HG03095 (cell line): ENCODE data around the gene MS4A10.

Experiments used
- ATAC-seq: cut with Tn5 transposase; IDR thresholded peaks from one replicate; pipeline ENCODE4 v1.9.1; 2021; ENCODE audit warnings: moderate library complexity; ENCODE audit not compliant: unreplicated experiment

Gene MS4A10

GRCh38 chr11:60765355-60765754 is 19.8 kb upstream of the MS4A10 start:
- ATAC-seq, result no peak

GRCh38 chr11:60766547-60766946 is 18.6 kb upstream of the MS4A10 start:
- ATAC-seq, result no peak

DNA sequence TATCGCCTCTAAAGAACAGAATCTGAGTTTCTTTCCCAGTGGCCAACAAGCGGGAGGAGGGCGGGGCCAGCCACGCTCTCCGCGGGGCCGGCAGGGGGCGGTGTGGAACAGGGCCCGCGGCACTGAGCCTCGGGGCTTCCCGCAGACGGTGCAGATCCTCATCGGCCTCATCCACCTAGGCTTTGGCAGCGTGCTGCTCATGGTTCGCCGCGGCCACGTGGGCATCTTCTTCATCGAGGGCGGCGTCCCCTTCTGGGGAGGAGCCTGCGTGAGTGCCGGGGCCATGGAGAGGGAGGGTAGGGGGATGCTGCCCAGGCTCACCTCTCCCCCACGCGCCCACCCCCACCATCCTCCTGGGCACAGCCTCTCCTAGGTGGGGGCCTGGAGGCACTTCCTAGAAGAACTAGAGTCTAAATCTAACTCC is 17.7 kb upstream of the MS4A10 start:
- ATAC-seq, result no peak

GRCh38 chr11:60768202-60768601 is 16.9 kb upstream of the MS4A10 start:
- ATAC-seq, result no peak

DNA sequence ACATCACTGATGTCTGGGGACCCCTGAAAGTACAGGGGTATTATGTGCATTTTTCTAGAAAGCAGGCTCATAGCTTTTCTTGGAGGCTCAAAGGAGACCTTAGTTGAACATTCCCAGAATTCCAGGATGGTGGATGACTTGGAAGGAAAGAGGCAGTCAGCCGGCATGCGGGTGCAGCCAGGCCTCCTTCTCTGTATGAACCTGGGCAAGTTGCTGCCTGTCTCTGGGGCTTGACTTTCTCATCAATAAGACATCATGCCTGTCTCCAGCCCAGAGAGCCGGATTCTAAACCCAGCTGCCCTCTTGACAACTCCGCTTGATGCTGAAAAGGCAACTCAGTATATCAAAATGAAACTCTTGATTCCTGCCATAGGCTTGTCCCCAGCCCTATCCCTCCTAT is 15.9 kb upstream of the MS4A10 start:
- no peak for ATAC-seq

DNA sequence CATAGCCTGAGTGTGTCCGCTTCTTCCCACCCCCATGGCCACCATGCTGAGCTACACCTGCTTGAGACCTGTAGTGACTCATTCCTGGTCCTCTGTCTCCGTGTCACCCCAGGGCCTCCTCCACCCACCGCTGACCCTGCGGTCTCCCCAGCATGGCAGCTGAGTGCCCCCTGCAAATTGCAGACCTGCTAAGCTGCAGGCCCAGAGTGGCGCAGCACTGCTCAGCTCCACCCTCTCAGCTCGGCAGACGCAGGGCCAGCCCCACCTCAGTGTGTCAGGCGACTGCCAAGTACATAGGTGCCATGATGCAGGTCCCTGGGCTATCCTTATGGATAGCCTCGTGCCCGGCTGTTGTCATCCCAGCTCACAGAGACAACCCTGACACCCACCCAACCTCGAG is 15.3 kb upstream of the MS4A10 start:
- ATAC-seq, result no peak

DNA sequence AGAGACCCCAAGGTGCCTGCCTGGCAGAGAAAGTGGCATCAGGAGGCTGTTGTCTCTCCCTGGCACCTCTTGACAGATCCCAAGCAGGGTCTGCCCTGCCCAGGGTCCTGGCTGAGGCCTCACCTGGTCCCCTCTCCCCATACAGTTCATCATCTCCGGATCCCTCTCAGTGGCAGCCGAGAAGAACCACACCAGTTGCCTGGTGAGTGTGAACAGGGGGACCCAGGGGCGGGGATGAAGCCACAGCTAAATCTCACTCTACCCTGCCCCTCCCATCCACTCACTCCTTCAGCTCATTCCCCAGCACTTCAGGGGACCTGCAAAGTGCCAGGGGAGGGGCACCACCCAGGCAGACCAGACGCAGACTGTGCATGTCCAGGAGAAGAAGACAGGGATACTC is 14.0 kb upstream of the MS4A10 start:
- ATAC-seq, result no peak

- ATAC-seq, result no peak
Observed at GRCh38 chr11:60771879-60772525, 13.1 kb upstream of the MS4A10 start.

DNA sequence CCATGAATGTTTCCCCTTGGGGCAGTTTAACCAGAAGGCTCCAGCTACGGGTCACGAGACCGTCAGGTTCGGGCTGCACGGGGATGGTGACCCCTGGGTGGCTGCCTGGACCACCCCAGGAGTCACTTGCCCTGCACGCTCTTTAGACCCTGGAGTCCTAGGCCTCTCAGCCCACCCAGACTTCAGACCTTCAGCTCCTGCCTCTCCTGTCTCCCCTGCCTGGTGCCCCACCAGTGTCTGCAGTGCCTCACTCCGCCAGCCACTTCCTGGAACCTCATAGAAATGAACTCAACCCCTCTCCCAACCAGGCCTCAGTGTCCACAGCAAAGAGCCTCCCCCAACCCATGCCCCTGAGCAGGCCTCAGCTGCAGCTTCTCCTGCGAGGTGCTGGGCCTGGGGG is 12.5 kb upstream of the MS4A10 start:
- ATAC-seq, result no peak

DNA sequence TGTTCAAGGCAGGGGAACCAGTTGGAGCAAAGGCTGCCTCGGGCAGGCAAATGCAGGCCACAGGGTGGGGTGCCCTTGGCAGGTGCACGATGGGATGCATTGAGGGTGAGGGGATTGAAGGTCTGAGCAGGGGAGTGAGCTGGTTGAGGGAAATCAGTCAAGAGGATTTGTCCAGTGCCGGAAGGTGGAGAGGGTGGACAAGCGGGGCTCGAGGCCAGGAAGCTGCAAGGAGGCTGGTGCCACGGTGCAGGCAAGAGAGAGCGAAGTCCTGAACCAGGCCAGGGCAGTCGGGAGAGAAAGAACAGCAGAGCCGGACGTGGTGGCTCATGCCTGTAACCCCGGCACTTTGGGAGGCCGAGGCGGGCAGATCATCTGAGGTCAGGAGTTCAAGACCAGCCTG is 10.4 kb upstream of the MS4A10 start:
- ATAC-seq, result no peak

GRCh38 chr11:60775420-60775961 is 9.6 kb upstream of the MS4A10 start:
- peak; percentile 64 for ATAC-seq

DNA sequence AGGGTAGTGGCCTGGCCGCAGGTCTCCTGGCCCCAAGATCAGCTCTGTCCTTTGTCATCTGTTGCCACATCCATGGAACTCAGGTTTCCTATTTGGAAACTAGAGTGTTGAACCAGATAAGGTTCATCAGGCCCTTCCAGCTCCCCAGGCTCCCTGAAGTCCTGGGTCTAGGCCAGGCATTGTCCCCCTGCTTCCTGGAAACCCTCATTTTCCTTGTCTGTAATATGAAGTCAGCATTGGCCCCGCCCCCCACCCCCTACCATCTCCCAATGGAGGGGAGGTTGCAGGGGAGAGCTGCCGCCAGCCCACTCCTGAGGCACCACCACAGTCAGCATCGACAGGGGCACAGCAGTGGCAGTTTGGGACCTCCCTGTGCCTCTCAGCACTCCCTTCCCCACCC is 9.0 kb upstream of the MS4A10 start:
- ATAC-seq, result no peak

DNA sequence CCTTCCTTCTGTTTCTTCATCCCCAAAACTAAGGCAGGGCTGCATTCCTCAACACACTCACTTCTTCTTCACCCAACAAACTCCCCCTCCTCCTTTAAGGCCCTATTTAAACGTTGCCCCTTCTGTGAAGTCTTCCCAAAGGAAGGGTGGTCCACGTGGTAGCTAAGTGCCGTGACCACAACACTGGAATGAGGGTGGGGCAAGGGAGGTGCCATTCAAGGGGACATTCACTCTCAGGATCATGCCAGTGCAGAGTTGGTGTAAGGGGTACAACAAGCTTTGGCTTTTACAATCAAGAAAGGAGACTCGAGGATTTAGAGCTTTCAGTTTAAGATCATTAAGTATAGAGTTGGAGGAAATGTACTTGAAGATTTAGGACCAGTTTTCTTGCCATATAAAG is 8.0 kb upstream of the MS4A10 start:
- ATAC-seq, result no peak

DNA sequence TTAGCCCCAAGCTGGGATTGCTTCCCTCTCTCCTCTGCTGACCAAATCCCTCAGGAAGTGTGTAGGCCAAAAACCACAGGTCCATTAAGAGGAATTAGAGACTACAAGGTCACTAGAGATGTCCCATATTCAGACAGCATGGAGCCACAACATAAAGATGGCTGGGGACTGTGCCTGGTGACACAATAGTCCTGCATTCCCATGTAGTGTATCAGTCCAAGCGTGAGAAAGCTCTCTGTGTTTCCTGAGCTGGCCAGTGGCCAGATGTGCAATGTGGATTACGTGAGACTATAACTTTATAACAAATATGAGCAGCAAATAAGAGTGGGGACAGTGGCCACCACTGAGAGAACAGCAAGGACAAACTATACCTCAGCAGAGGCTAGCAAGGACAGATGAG is 7.6 kb upstream of the MS4A10 start:
- no peak for ATAC-seq

- no peak for ATAC-seq
Observed at GRCh38 chr11:60780065-60780464, 5.1 kb upstream of the MS4A10 start.

DNA sequence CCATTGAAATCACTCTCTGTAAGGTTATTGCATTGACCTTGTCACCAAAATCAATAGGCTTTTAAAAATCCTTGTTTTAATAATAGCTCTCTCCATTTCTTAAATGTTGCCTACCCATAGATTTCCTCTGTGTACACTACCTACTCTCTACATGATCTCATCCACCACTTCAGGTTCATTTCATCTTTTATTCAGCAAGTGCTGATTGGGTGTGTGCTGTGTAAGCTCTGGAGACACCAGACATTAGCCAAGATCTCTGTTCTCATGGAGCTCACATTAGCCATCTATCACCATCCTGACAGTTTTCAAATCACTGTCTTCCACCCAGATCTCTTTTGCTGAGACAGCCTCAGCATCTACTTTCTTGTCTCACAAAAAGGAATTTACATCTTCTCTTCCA is 4.4 kb upstream of the MS4A10 start:
- no peak for ATAC-seq

GRCh38 chr11:60781286-60781980 is 3.7 kb upstream of the MS4A10 start:
- ATAC-seq, result no peak

GRCh38 chr11:60781981-60782316 is 3.2 kb upstream of the MS4A10 start:
- ATAC-seq, result no peak

- ATAC-seq, result no peak
Observed at GRCh38 chr11:60782393-60783140, 2.6 kb upstream of the MS4A10 start.

GRCh38 chr11:60783141-60783484 is 2.0 kb upstream of the MS4A10 start:
- no peak for ATAC-seq

DNA sequence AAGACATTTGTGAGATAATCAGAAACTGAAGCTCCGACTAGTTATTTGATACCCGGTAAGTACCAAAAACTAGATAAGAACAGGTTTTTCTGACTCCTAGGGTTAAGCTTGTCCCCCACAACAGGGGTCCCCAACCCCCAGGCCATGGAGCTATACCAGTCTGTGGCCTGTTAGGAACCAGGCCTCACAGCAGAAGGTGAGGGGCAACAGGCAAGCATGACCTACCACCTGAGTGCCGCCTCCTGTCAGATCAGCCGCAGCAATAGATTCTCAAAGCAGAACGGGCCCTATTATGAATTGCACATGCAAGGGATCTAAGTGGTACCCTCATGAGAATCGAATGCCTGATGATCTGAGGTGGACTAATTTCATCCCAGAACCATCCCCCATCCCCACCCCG is 1.2 kb upstream of the MS4A10 start:
- ATAC-seq, result no peak

DNA sequence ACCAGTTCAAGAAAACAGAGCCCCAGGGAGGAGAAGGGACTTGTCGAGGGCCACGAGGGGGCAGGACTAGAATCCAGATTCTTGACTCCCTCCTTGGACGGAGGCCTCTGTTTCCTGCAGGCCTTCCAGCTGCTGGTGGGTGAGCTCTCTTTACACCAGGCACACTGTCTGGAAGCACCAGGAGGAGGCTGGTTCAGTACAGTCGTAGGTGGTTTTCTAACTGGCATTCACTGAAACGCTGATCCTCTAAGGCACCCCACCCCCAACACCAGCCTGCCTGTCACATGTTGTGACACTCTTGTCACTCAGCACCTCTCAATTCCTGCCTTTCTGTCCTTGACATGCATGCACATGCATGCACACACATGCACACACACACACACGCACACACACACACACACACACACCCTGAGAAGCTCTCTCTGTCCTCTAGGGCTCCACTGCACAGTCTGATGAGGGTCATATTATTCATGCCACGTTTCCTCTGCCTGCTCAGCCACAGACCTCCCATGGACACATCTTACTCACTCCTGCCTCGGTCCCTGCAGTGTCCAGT is 751 bp downstream of the MS4A10 start:
- no peak for ATAC-seq
